BLaER1 treated with 17β-estradiol and CSF1 and Interleukin-3, amounts not matched to agents 10 nM and 100 nM (cell line): Measurements from ENCODE around the gene GMPR.
A peak's percentile ranks its signal among the peaks of the same experiment; 100 is the strongest.

Experiments used
- H3K27ac ChIP-seq, 11 experiments: shearing (Covaris generic); formaldehyde crosslinking; 2 replicates each; pipeline ENCODE4 v1.8.1; 2022
- H3K27me3 ChIP-seq, 11 experiments: shearing (Covaris generic); formaldehyde crosslinking; 2 replicates each; pipeline ENCODE4 v1.8.1; 2022
- H3K36me3 ChIP-seq, 11 experiments: shearing (Covaris generic); formaldehyde crosslinking; 2 replicates each; pipeline ENCODE4 v1.8.1; 2022
- H3K4me1 ChIP-seq, 10 experiments: shearing (Covaris generic); formaldehyde crosslinking; 2 replicates each; pipeline ENCODE4 v1.8.1; 2022
- H3K4me2 ChIP-seq, 11 experiments: shearing (Covaris generic); formaldehyde crosslinking; 2 replicates each; pipeline ENCODE4 v1.8.1; 2022
- H3K4me3 ChIP-seq, 10 experiments: shearing (Covaris generic); formaldehyde crosslinking; 2 replicates each; pipeline ENCODE4 v1.8.1; 2022
- H3K9ac ChIP-seq, 11 experiments: shearing (Covaris generic); formaldehyde crosslinking; 2 replicates each; pipeline ENCODE4 v1.8.1; 2022
- H3K9me3 ChIP-seq, 11 experiments: shearing (Covaris generic); formaldehyde crosslinking; replicated peaks in 1 of 11; 2 replicates each; pipeline ENCODE4 v1.8.1; 2022
- H4K20me1 ChIP-seq, 11 experiments: shearing (Covaris generic); formaldehyde crosslinking; 2 replicates each; pipeline ENCODE4 v1.8.1; 2022
- Cebpa-rat ChIP-seq, 11 experiments: shearing (Covaris generic); IDR thresholded peaks; 2 replicates each; pipeline ENCODE4 v1.8.1; 2022

Gene GMPR

GRCh38 chr6:16320533-16321340, 82.3 kb downstream of the GMPR start:
- Histone ChIP-seq H3K4me2 (peak overlapping the region; percentile 77 to 98 (median 89)), H3K4me1 (peaks cover 55 to 80% (median 61%) of the 10 kb centered on the region in 10 experiments), H3K36me3 (peaks cover 0 to 9% (median 2%) of the 10 kb centered on the region in 11 experiments; a peak in 10 of 22 replicates), H3K9ac (peak overlapping the region; percentile 23 to 70 (median 52); a peak in 20 of 22 replicates), H3K27ac (peak overlapping the region; percentile 10 to 84 (median 67); a peak in 21 of 22 replicates), H3K27me3 (no peaks in the 10 kb centered on the region), H3K4me3 (peak overlapping the region in 7 of 10 experiments; percentile 3 to 47 (median 16); a peak in 9 of 20 replicates), H4K20me1 (peaks cover 0 to 62% (median 5%) of the 10 kb centered on the region in 11 experiments; a peak in 9 of 22 replicates), H3K9me3 (peaks cover 0 to 5% (median 4%) of the 10 kb centered on the region in 11 experiments; a peak in 17 of 22 replicates)
- TF ChIP-seq Cebpa-rat (IDR thresholded peaks at IDR 0.05) = no peak

- peaks cover 4 to 13% (median 8%) of the 10 kb centered on the region in 11 experiments; a peak in 16 of 22 replicates for H3K36me3 ChIP-seq
- peak overlapping the region in 5 of 11 experiments; percentile 50 to 84 (median 71); a peak in 9 of 22 replicates for H3K27ac ChIP-seq
- no peak for TF ChIP-seq Cebpa-rat (IDR thresholded peaks at IDR 0.05)
- H3K9ac ChIP-seq = peak overlapping the region in 2 of 11 experiments; percentile 24 to 41; a peak in 1 of 22 replicates
- H4K20me1 ChIP-seq = peaks cover 0 to 56% (median 5%) of the 10 kb centered on the region in 11 experiments; a peak in 9 of 22 replicates
- peaks cover 55 to 80% (median 60%) of the 10 kb centered on the region in 10 experiments for H3K4me1 ChIP-seq
- no peak overlapping the region for H3K4me3 ChIP-seq
- no peaks in the 10 kb centered on the region for H3K27me3 ChIP-seq
- H3K4me2 ChIP-seq = peak overlapping the region; percentile 77 to 98 (median 89)
- peaks cover 0 to 11% (median 10%) of the 10 kb centered on the region in 11 experiments; a peak in 20 of 22 replicates for H3K9me3 ChIP-seq
These were observed 82.9 kb downstream of the GMPR start for GRCh38 chr6:16321341-16321710.

DNA sequence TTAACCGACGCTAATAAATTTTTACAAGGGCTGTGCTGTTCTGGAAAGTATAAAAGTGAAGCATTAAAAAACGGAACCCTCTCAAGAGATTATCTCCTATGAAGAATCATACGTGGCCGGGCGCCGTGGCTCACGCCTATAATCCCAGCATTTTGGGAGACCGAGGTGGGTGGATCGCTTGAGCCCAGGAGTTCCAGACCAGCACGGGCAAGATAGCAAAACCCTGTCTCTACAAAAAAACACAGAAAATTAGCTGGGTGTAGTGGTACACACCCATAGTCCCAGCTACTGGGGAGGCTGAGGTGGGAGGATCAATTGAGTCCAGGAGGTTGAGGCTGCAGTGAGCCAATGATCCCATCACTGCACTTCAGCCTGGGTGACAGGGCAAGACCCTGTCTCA, 83.4 kb downstream of the GMPR start:
- Histone ChIP-seq H3K27me3 (no peaks in the 10 kb centered on the region), H3K27ac (peak overlapping the region in 6 of 11 experiments; percentile 50 to 84 (median 66); a peak in 10 of 22 replicates), H3K9me3 (peaks cover 0 to 16% (median 15%) of the 10 kb centered on the region in 11 experiments; a peak in 21 of 22 replicates), H3K9ac (peak overlapping the region in 4 of 11 experiments; percentile 41 to 65 (median 56); a peak in 6 of 22 replicates), H3K36me3 (peaks cover 9 to 18% (median 12%) of the 10 kb centered on the region in 11 experiments; a peak in 16 of 22 replicates), H3K4me2 (peak overlapping the region; percentile 77 to 98 (median 89)), H4K20me1 (peaks cover 0 to 51% (median 5%) of the 10 kb centered on the region in 11 experiments; a peak in 9 of 22 replicates), H3K4me1 (peaks cover 55 to 80% (median 59%) of the 10 kb centered on the region in 10 experiments), H3K4me3 (no peak overlapping the region)
- TF ChIP-seq Cebpa-rat (IDR thresholded peaks at IDR 0.05) = no peak

DNA sequence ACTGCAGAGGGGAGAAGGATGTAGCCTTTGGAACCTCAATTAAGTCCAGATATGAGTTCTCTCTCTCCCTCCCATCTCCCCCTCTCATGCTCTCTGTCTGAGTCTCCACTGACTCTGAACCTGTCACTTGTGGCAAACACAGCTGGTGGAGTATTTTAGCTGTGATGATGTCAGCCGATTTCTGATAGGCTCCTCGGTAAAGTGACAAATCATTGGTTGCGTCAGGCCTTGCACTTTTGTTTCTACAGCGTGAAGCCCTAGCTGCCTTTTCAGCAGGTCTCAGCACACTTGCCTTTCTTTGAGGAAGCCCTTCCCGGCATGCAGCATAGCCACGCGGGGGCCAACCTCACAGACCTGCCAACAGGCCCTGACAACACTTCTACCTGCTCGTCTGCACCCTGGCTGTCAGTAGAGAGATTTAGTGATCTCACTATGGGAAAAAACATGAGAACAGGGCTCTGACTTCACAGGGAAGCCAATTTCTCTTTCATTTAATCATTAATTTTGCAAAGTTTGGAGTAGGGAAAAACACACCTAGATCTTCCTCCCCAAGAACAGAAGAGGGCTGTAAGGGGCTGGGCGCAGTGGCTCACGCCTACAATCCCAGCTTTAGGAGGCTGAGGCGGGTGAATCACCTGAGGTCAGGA, 84.4 kb downstream of the GMPR start:
- peak in 7 of 11 experiments; percentile 8 to 75 (median 50); a peak in 7 of 22 replicates for TF ChIP-seq Cebpa-rat (IDR thresholded peaks at IDR 0.05)
- H3K4me1 ChIP-seq = peaks cover 55 to 75% (median 59%) of the 10 kb centered on the region in 10 experiments
- H3K27ac ChIP-seq = peak overlapping the region in 10 of 11 experiments; percentile 15 to 84 (median 55); a peak in 15 of 22 replicates
- no peaks in the 10 kb centered on the region for H3K27me3 ChIP-seq
- H3K36me3 ChIP-seq = peaks cover 12 to 28% (median 20%) of the 10 kb centered on the region in 11 experiments; a peak in 16 of 22 replicates
- peaks cover 0 to 26% (median 21%) of the 10 kb centered on the region in 11 experiments; a peak in 21 of 22 replicates for H3K9me3 ChIP-seq
- peak overlapping the region in 6 of 11 experiments; percentile 19 to 65 (median 56); a peak in 10 of 22 replicates for H3K9ac ChIP-seq
- peaks cover 0 to 49% (median 5%) of the 10 kb centered on the region in 11 experiments; a peak in 9 of 22 replicates for H4K20me1 ChIP-seq
- H3K4me3 ChIP-seq = no peak overlapping the region
- H3K4me2 ChIP-seq = peak overlapping the region; percentile 77 to 98 (median 89)

DNA sequence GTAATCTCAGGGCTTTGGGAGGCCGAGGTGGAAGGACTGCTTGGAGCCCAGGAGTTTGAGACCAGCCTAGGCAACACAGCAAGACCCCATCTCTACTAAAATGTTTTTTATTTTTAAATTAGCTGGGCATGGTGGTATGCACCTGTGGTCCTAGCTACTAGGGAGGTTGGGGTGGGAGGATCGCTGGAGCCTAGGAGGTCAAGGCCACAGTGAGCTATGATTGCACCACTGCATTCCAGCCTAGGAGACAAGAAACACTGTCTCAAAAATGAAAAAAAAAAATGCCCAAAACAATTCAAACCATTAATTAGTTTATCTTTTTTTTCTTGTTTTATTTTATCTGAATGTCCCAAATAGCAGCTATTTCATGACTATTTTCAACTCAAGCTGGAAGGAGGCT, 85.8 kb downstream of the GMPR start:
- Histone ChIP-seq H3K36me3 (peaks cover 12 to 33% (median 20%) of the 10 kb centered on the region in 11 experiments; a peak in 16 of 22 replicates), H4K20me1 (peaks cover 0 to 40% (median 5%) of the 10 kb centered on the region in 11 experiments; a peak in 9 of 22 replicates), H3K9ac (no peak overlapping the region), H3K4me2 (peak overlapping the region in 3 of 11 experiments; percentile 95 to 98 (median 97); a peak in 5 of 22 replicates), H3K9me3 (peaks cover 0 to 28% (median 21%) of the 10 kb centered on the region in 11 experiments; a peak in 21 of 22 replicates), H3K27ac (no peak overlapping the region; a peak in 1 of 22 replicates), H3K4me3 (no peak overlapping the region), H3K4me1 (peaks cover 44 to 62% (median 50%) of the 10 kb centered on the region in 10 experiments), H3K27me3 (no peaks in the 10 kb centered on the region)
- TF ChIP-seq Cebpa-rat (IDR thresholded peaks at IDR 0.05) = no peak

DNA sequence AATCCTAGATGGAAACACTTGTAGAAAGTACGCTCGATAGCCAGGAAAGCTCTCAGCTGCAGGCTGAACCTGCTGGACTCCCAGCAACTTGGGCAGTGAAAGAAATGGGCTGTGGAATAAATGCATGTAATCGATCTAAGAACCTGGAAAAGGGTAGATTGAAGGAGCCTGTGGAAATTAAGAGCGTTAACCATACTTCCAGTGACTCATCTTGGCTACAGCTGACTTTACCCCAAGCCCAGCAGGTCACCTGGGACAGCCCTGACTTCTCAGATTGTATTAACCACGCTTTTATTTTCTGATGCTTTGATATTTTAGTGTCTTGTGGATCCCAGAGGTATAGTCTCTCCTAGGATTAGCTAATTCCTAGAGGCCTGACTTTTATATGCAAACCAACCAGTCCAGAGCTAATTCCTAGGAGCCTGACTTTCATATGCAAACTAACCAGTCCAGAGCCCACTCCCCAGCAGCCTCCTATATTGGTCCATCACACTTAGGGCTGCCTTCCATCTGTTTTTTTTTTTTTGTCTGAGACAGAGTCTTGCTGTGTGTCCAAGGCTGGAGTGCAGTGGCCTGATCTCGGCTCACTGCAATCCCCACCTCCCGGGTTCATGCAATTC, 86.3 kb downstream of the GMPR start:
- H3K27me3 ChIP-seq = no peaks in the 10 kb centered on the region
- no peak overlapping the region for H3K27ac ChIP-seq
- peaks cover 40 to 57% (median 50%) of the 10 kb centered on the region in 10 experiments for H3K4me1 ChIP-seq
- TF ChIP-seq Cebpa-rat (IDR thresholded peaks at IDR 0.05) = no peak
- peaks cover 0 to 39% (median 5%) of the 10 kb centered on the region in 11 experiments; a peak in 9 of 22 replicates for H4K20me1 ChIP-seq
- peaks cover 12 to 33% (median 20%) of the 10 kb centered on the region in 11 experiments; a peak in 16 of 22 replicates for H3K36me3 ChIP-seq
- no peak overlapping the region for H3K9ac ChIP-seq
- H3K9me3 ChIP-seq = peaks cover 0 to 28% (median 21%) of the 10 kb centered on the region in 11 experiments; a peak in 21 of 22 replicates
- no peak overlapping the region for H3K4me3 ChIP-seq
- H3K4me2 ChIP-seq = peak overlapping the region in 2 of 11 experiments; percentile 95 to 98; a peak in 4 of 22 replicates

DNA sequence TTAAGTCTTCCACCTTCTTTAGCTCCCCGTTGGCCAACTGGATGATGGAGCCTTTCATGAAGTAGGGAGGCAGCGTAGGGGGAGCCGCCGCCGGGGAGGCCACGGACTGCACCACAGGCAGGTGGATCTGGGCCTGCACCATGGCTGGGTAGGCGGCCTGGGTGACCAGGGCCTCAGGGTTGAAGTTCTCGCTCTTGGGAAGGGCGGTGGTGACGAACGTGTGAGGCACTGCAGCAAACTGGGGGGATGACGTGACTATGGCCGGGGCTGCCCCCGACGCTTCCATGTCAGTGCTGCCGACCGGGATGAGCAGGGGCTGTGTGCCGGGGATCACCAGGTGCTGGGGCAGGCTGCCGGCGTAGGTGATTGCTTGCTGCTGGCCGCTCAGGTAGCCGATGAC, 88.1 kb downstream of the GMPR start:
- Histone ChIP-seq H3K9ac (no peak overlapping the region), H4K20me1 (peaks cover 0 to 40% (median 0%) of the 10 kb centered on the region in 11 experiments; a peak in 6 of 22 replicates), H3K4me2 (no peak overlapping the region), H3K27ac (no peak overlapping the region), H3K36me3 (peaks cover 12 to 33% (median 20%) of the 10 kb centered on the region in 11 experiments; a peak in 16 of 22 replicates), H3K4me1 (peaks cover 25 to 45% (median 41%) of the 10 kb centered on the region in 10 experiments), H3K4me3 (no peak overlapping the region), H3K27me3 (no peaks in the 10 kb centered on the region), H3K9me3 (peaks cover 0 to 28% (median 21%) of the 10 kb centered on the region in 11 experiments; a peak in 21 of 22 replicates)
- TF ChIP-seq Cebpa-rat (IDR thresholded peaks at IDR 0.05) = no peak
